SU-DHL-6 (cell line): ENCODE data around the gene CNTROB.

Source experiments
- H2AFZ ChIP-seq: fragments of 200-600 bp; sonication (generic); 2 replicates; pipeline ENCODE4 v1.6.1; 2014; ENCODE audit warnings: low read depth, mild to moderate bottlenecking, moderate library complexity, mixed read lengths, antibody characterized with exemption, low read length; ENCODE audit not compliant: severe bottlenecking
- H3F3A ChIP-seq: fragments of 200-600 bp; shearing (Covaris generic); 2 replicates; pipeline ENCODE4 v1.6.0; 2016; ENCODE audit warnings: antibody characterized with exemption, mild to moderate bottlenecking; ENCODE audit not compliant: insufficient read depth
- H3K27ac ChIP-seq: fragments of 200-600 bp; sonication (generic); 2 replicates; pipeline ENCODE4 v1.5.1; 2016; ENCODE audit warnings: low read depth, mild to moderate bottlenecking, low read length, moderate library complexity, mixed read lengths
- H3K27me3 ChIP-seq: fragments of 200-600 bp; sonication (generic), shearing (Covaris generic); 2 replicates; pipeline ENCODE4 v1.6.0; 2014; ENCODE audit warnings: mild to moderate bottlenecking, low read length
- H3K36me3 ChIP-seq: fragments of 200-600 bp; sonication (generic); 2 replicates; pipeline ENCODE4 v1.6.1; 2014; ENCODE audit warnings: mild to moderate bottlenecking, low read length, mixed read lengths
- H3K4me2 ChIP-seq: fragments of 300-600, 200-600 bp; shearing (Covaris generic), sonication (generic); 2 replicates; pipeline ENCODE4 v1.6.0; 2014; ENCODE audit warnings: low read length, low read depth, mild to moderate bottlenecking; ENCODE audit not compliant: poor library complexity, severe bottlenecking
- H3K4me3 ChIP-seq: fragments of 200-600 bp; sonication (generic); 2 replicates; pipeline ENCODE4 v1.5.1; 2014; ENCODE audit warnings: antibody characterized with exemption, low read length, mild to moderate bottlenecking, mixed read lengths; ENCODE audit not compliant: insufficient read depth, poor library complexity, severe bottlenecking
- H3K79me2 ChIP-seq: fragments of 200-600 bp; sonication (generic); 2 replicates; pipeline ENCODE4 v1.6.1; 2014; ENCODE audit warnings: mild to moderate bottlenecking, low read length, moderate library complexity; ENCODE audit not compliant: insufficient read depth
- H3K9ac ChIP-seq: fragments of 200-600 bp; sonication (generic); 2 replicates; pipeline ENCODE4 v1.7.0; 2014; ENCODE audit warnings: mild to moderate bottlenecking, low read length
- H3K9me2 ChIP-seq: fragments of 200-600 bp; sonication (generic); replicated peaks from 2 replicates; pipeline ENCODE4 v1.6.1; 2014; ENCODE audit warnings: low read length; ENCODE audit not compliant: insufficient read depth
- H3K9me3 ChIP-seq: fragments of 200-600 bp; sonication (generic); 2 replicates; pipeline ENCODE4 v1.6.1; 2014; ENCODE audit warnings: low read length, mixed read lengths; ENCODE audit not compliant: insufficient read depth
- H4K20me1 ChIP-seq: fragments of 200-600 bp; sonication (generic); 2 replicates; pipeline ENCODE4 v1.6.1; 2014; ENCODE audit warnings: low read depth, mild to moderate bottlenecking, antibody characterized with exemption, low read length, moderate library complexity, mixed read lengths
- CTCF ChIP-seq: fragments of 200-600 bp; sonication (generic); IDR thresholded peaks from one replicate; pipeline ENCODE4 v1.5.1; 2017; ENCODE audit warnings: antibody characterized with exemption, mild to moderate bottlenecking, low read length, moderate library complexity; ENCODE audit not compliant: insufficient read depth, poor library complexity, severe bottlenecking
- EZH2phosphoT487 ChIP-seq: fragments of 200-600 bp; sonication (generic), shearing (Covaris generic); conservative IDR thresholded peaks from 2 replicates; pipeline ENCODE4 v1.6.1; 2018; ENCODE audit warnings: mild to moderate bottlenecking, antibody characterized with exemption, low read length, moderate library complexity, mixed read lengths

CNTROB gene

GRCh38 chr17:7987112-7987893 is 55.3 kb downstream of the CNTROB start:
- Histone ChIP-seq H3K27me3 (no peaks in the 10 kb centered on the region), H3K79me2 (no peaks in the 10 kb centered on the region)

GRCh38 chr17:7988750-7989178 is 56.8 kb downstream of the CNTROB start:
- H3K4me3 ChIP-seq, result no peak overlapping the region
- peak; percentile 46 for TF ChIP-seq CTCF
- no peak for TF ChIP-seq EZH2phosphoT487
- no peaks in the 10 kb centered on the region for H3K27me3 ChIP-seq
- H3K79me2 ChIP-seq, result no peaks in the 10 kb centered on the region
- H3K9me2 ChIP-seq, result no peaks in the 10 kb centered on the region
- no peaks in the 10 kb centered on the region for H4K20me1 ChIP-seq
- H3K36me3 ChIP-seq, result no peaks in the 10 kb centered on the region
- H3K27ac ChIP-seq, result 0 out of 2 replicates have a peak overlapping the region, but pooled peaks have one; percentile 10
- no peak overlapping the region for H3K4me2 ChIP-seq
- H3K9me3 ChIP-seq, result no peaks in the 10 kb centered on the region
- peaks cover 13% of the 10 kb centered on the region for H3F3A ChIP-seq
- peak overlapping the region; percentile 60 for H2AFZ ChIP-seq
- H3K9ac ChIP-seq, result no peak overlapping the region

More at GRCh38 chr17:7987112-7987893, 55.3 kb downstream of the CNTROB start:
- no peak overlapping the region for H3K4me3 ChIP-seq
- no peak for TF ChIP-seq CTCF
- TF ChIP-seq EZH2phosphoT487, result no peak
- no peak overlapping the region for H3K9ac ChIP-seq
- no peaks in the 10 kb centered on the region for H3K9me2 ChIP-seq
- H3K36me3 ChIP-seq, result no peaks in the 10 kb centered on the region
- no peak overlapping the region for H3K4me2 ChIP-seq
- H3F3A ChIP-seq, result peaks cover 13% of the 10 kb centered on the region
- H4K20me1 ChIP-seq, result no peaks in the 10 kb centered on the region
- no peak overlapping the region for H2AFZ ChIP-seq
- H3K9me3 ChIP-seq, result no peaks in the 10 kb centered on the region
- H3K27ac ChIP-seq, result no peak overlapping the region

GRCh38 chr17:7989781-7990655 is 58.0 kb downstream of the CNTROB start:
- H3K27me3 ChIP-seq, result no peaks in the 10 kb centered on the region
- peak overlapping the region; percentile 56 for H3K9ac ChIP-seq
- H3F3A ChIP-seq, result peaks cover 15% of the 10 kb centered on the region
- peak overlapping the region; percentile 74 for H2AFZ ChIP-seq
- H3K27ac ChIP-seq, result peak overlapping the region; percentile 48
- no peaks in the 10 kb centered on the region for H3K79me2 ChIP-seq
- H4K20me1 ChIP-seq, result no peaks in the 10 kb centered on the region
- H3K36me3 ChIP-seq, result no peaks in the 10 kb centered on the region
- no peaks in the 10 kb centered on the region for H3K9me3 ChIP-seq
- TF ChIP-seq CTCF, result peak; percentile 93
- TF ChIP-seq EZH2phosphoT487, result no peak
- peak overlapping the region; percentile 45 for H3K4me3 ChIP-seq
- H3K4me2 ChIP-seq, result peak overlapping the region; percentile 56
- no peaks in the 10 kb centered on the region for H3K9me2 ChIP-seq
